Measurements from ENCODE around the gene AFF3. TPM values are rescaled to one million over a fixed set of nuclear protein-coding genes. Genes with fewer than 3 reads are reported as not detected.

AFF3 gene
- total and polyA plus RNA-seq, 2 donors (not counting 1 experiment from before 2014, with no cell fraction given) = 0.50 to 2.5 TPM

DNA sequence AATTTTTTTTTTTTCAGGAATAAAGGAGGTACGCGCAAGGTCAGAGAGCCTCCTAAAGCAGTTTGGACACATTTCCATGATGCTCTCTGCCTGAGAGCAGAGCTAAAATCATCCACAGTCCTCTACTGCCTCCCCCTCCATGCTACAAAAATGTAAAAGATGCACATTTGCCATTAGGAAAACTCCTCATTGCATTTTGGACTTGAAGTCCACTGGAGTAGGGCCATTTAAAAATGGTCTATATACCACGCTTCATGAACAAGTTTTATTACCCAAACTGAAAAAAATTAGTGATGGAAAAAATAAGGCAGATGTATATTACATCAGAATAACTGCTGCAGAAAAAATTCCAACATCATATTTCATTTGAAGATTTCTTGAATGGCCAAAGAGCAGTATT, 256.0 kb downstream of the AFF3 start:
- no peak overlapping the region for H2AFZ ChIP-seq (ENCODE audit: low read length)

DNA sequence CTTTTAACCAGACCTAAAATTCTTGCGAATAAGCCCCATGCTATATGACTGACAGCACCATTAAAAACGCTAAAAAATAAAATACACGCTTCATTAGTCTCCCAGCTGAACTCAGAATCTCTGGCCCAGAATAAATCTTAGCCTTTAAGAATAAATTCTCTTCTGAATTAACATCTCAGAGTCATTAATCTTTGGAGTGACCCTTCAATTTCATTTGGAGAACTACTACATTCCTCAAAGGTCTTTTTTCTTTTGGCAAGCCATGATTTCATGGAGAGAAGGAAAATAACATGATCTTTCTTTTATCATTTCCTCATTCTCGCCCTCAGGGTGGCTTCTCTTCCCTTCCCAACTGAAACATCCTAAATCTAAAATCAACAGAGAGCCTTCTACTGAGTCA, 259.0 kb downstream of the AFF3 start:
- TF ChIP-seq, protein P1, sequence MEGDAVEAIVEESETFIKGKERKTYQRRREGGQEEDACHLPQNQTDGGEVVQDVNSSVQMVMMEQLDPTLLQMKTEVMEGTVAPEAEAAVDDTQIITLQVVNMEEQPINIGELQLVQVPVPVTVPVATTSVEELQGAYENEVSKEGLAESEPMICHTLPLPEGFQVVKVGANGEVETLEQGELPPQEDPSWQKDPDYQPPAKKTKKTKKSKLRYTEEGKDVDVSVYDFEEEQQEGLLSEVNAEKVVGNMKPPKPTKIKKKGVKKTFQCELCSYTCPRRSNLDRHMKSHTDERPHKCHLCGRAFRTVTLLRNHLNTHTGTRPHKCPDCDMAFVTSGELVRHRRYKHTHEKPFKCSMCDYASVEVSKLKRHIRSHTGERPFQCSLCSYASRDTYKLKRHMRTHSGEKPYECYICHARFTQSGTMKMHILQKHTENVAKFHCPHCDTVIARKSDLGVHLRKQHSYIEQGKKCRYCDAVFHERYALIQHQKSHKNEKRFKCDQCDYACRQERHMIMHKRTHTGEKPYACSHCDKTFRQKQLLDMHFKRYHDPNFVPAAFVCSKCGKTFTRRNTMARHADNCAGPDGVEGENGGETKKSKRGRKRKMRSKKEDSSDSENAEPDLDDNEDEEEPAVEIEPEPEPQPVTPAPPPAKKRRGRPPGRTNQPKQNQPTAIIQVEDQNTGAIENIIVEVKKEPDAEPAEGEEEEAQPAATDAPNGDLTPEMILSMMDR (conservative IDR thresholded peaks at IDR 0.05 in 1 of 2, IDR thresholded peaks at IDR 0.05 in 1 of 2; ENCODE audit: low read depth in 1 of 2, low read length in 2 of 2) = no peak
- no peak for TF ChIP-seq EZH2 (IDR thresholded peaks at IDR 0.05; ENCODE audit: low read length, missing control alignments)
- Histone ChIP-seq H3K36me3 (ENCODE audit: control insufficient read depth, insufficient read depth, low read length) (no peaks in the 10 kb centered on the region), H3K4me1 (ENCODE audit: control insufficient read depth, extremely low read depth, insufficient read depth, low read length) (peaks cover 8% of the 10 kb centered on the region), H3K27me3 (ENCODE audit: control insufficient read depth, insufficient read depth, low read length) (no peaks in the 10 kb centered on the region), H3K9ac (ENCODE audit: insufficient read depth, low read length) (no peak overlapping the region), H3K9me3 (ENCODE audit: control insufficient read depth, insufficient read depth, low read depth, low read length) (no peaks in the 10 kb centered on the region), H3K79me2 (ENCODE audit: control insufficient read depth, insufficient read depth, low read length) (no peaks in the 10 kb centered on the region), H3K4me2 (ENCODE audit: extremely low read depth, insufficient read depth, low read length) (no peak overlapping the region), H4K20me1 (ENCODE audit: control insufficient read depth, extremely low read depth, insufficient read depth, low read length) (no peaks in the 10 kb centered on the region), H3K4me3 (replicated peaks in 1 of 4; ENCODE audit: control extremely low read depth in 1 of 4, insufficient read depth in 1 of 4, low read depth in 3 of 4, low read length in 4 of 4) (no peak overlapping the region), H3K27ac (ENCODE audit: insufficient read depth, low read length) (no peak overlapping the region), H2AFZ (ENCODE audit: low read length) (no peak overlapping the region)
- DNase-seq (ENCODE audit: low read depth in 2 of 2) = peak in 1 of 2 donors; percentile 60

More for the DNA sequence above, 256.0 kb downstream of the AFF3 start:
- TF ChIP-seq, protein P1 (conservative IDR thresholded peaks at IDR 0.05 in 1 of 2, IDR thresholded peaks at IDR 0.05 in 1 of 2; ENCODE audit: low read depth in 1 of 2, low read length in 2 of 2) = no peak
- no peak for TF ChIP-seq EZH2 (IDR thresholded peaks at IDR 0.05; ENCODE audit: low read length, missing control alignments)
- DNase-seq (ENCODE audit: low read depth in 2 of 2) = no peak
- Histone ChIP-seq H3K27ac (ENCODE audit: insufficient read depth, low read length) (no peak overlapping the region), H3K27me3 (ENCODE audit: control insufficient read depth, insufficient read depth, low read length) (no peaks in the 10 kb centered on the region), H4K20me1 (ENCODE audit: control insufficient read depth, extremely low read depth, insufficient read depth, low read length) (no peaks in the 10 kb centered on the region), H3K9ac (ENCODE audit: insufficient read depth, low read length) (no peak overlapping the region), H3K9me3 (ENCODE audit: control insufficient read depth, insufficient read depth, low read depth, low read length) (no peaks in the 10 kb centered on the region), H3K79me2 (ENCODE audit: control insufficient read depth, insufficient read depth, low read length) (no peaks in the 10 kb centered on the region), H3K4me2 (ENCODE audit: extremely low read depth, insufficient read depth, low read length) (no peak overlapping the region), H3K4me3 (replicated peaks in 1 of 4; ENCODE audit: control extremely low read depth in 1 of 4, insufficient read depth in 1 of 4, low read depth in 3 of 4, low read length in 4 of 4) (no peak overlapping the region), H3K4me1 (ENCODE audit: control insufficient read depth, extremely low read depth, insufficient read depth, low read length) (peaks cover 2% of the 10 kb centered on the region), H3K36me3 (ENCODE audit: control insufficient read depth, insufficient read depth, low read length) (no peaks in the 10 kb centered on the region)

DNA sequence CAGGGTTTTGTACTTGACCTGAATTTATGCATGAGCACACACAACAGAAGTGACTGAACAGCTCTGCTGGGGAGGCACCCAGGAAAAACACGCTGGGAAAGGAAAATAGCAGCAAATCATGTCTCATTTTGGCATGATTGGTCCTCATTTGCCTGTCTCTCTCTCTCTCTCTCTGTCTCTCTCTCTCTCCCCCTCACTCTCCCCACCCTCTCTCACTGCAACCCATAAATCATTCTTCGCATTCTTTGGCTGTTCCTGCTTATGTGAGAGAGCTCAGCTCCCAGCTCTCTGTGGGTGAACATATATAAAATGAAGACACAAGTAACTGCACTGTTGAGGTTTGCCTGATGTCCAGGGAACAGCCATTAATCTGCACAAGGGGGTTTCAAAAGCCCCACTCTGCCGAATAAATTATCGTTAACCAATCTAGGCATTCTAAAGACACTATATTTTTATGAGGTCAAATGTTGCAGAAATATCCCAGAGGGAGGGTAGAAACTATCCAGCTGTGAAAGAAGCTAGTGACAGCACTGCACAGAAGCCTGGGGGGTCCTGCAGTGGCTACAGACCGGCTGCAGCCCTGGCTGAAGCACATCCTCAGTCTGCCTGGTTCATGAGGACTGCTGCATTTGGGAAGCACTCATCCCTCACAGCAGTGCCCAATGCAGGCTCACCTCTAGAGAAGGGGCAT, 260.3 kb downstream of the AFF3 start:
- H2AFZ ChIP-seq (ENCODE audit: low read length) = no peak overlapping the region
- H3K27me3 ChIP-seq (ENCODE audit: control insufficient read depth, insufficient read depth, low read length) = no peaks in the 10 kb centered on the region
- no peaks in the 10 kb centered on the region for H3K36me3 ChIP-seq (ENCODE audit: control insufficient read depth, insufficient read depth, low read length)
- no peaks in the 10 kb centered on the region for H3K79me2 ChIP-seq (ENCODE audit: control insufficient read depth, insufficient read depth, low read length)
- no peaks in the 10 kb centered on the region for H3K9me3 ChIP-seq (ENCODE audit: control insufficient read depth, insufficient read depth, low read depth, low read length)
- H3K9ac ChIP-seq (ENCODE audit: insufficient read depth, low read length) = no peak overlapping the region
- DNase-seq (ENCODE audit: low read depth in 2 of 2) = peak; percentile 93 to 97
- no peak overlapping the region for H3K27ac ChIP-seq (ENCODE audit: insufficient read depth, low read length)
- H3K4me3 ChIP-seq (replicated peaks in 1 of 4; ENCODE audit: control extremely low read depth in 1 of 4, insufficient read depth in 1 of 4, low read depth in 3 of 4, low read length in 4 of 4) = no peak overlapping the region
- no peaks in the 10 kb centered on the region for H4K20me1 ChIP-seq (ENCODE audit: control insufficient read depth, extremely low read depth, insufficient read depth, low read length)
- H3K4me2 ChIP-seq (ENCODE audit: extremely low read depth, insufficient read depth, low read length) = no peak overlapping the region
- no peak for TF ChIP-seq EZH2 (IDR thresholded peaks at IDR 0.05; ENCODE audit: low read length, missing control alignments)
- TF ChIP-seq, protein P1 (conservative IDR thresholded peaks at IDR 0.05 in 1 of 2, IDR thresholded peaks at IDR 0.05 in 1 of 2; ENCODE audit: low read depth in 1 of 2, low read length in 2 of 2) = no peak
- peaks cover 8% of the 10 kb centered on the region for H3K4me1 ChIP-seq (ENCODE audit: control insufficient read depth, extremely low read depth, insufficient read depth, low read length)

Data from fibroblast of lung (primary cell).